Activated CD4-positive, alpha-beta T cell treated with anti-CD3 and anti-CD28 coated beads, Interleukin-2, amount 10 ng/mL, durations not matched to agents 7 days and 5 days (primary cell): ENCODE data around the gene BSND. TPM values are rescaled to one million over a fixed set of nuclear protein-coding genes. Genes with fewer than 3 reads are reported as not detected.

Experiments
- CTCF ChIA-PET: fragments of 350-600 bp; sonication (Branson Sonifier 250); formaldehyde crosslinking; loops from one replicate; lab custom pipeline; 2021; ENCODE audit warnings: antibody characterized with exemption; lab: Charles Lee
- POLR2A ChIA-PET: fragments of 350-600 bp; sonication (Branson Sonifier 250); formaldehyde crosslinking; loops from one replicate; lab custom pipeline; 2021; ENCODE audit warnings: antibody characterized with exemption; lab: Charles Lee
- DNase-seq: peaks from one replicate; pipeline ENCODE4 v3.0.0-alpha.2; 2020
- H3K27ac Mint-ChIP-seq: one replicate; pipeline ENCODE4 v1.8.0; 2021; ENCODE audit warnings: mild to moderate bottlenecking, moderate library complexity, mixed read lengths
- H3K27me3 Mint-ChIP-seq: one replicate; pipeline ENCODE4 v1.8.0; 2021; ENCODE audit warnings: mixed read lengths
- H3K36me3 Mint-ChIP-seq: one replicate; pipeline ENCODE4 v1.8.0; 2021; ENCODE audit warnings: low read depth, mixed read lengths
- H3K4me1 Mint-ChIP-seq: one replicate; pipeline ENCODE4 v1.8.0; 2021; ENCODE audit warnings: mixed read lengths
- H3K4me3 Mint-ChIP-seq: one replicate; pipeline ENCODE4 v1.8.0; 2021; ENCODE audit warnings: mild to moderate bottlenecking, moderate library complexity, mixed read lengths
- H3K9me3 Mint-ChIP-seq: one replicate; pipeline ENCODE4 v1.8.0; 2021; ENCODE audit warnings: mixed read lengths
- total RNA-seq, 2 experiments: library from RNA; stranded (reverse); gene quantifications; one replicate each; pipeline ENCODE4 v1.2.3, GENCODE V29; 2021

BSND gene
- total RNA-seq, 2 experiments from 2014 or later = 0.05 TPM; not detected in 1

GRCh38 chr1:55048453-55049270, 49.9 kb downstream of the BSND start:
- H3K27ac Mint-ChIP-seq = no peak overlapping the region
- no peaks in the 10 kb centered on the region for H3K36me3 Mint-ChIP-seq
- CTCF ChIA-PET = no interaction called here
- DNase-seq = no peak
- H3K9me3 Mint-ChIP-seq = no peaks in the 10 kb centered on the region
- no peaks in the 10 kb centered on the region for H3K27me3 Mint-ChIP-seq
- no peak overlapping the region for H3K4me3 Mint-ChIP-seq
- POLR2A ChIA-PET = no interaction called here
- H3K4me1 Mint-ChIP-seq = no peaks in the 10 kb centered on the region

DNA sequence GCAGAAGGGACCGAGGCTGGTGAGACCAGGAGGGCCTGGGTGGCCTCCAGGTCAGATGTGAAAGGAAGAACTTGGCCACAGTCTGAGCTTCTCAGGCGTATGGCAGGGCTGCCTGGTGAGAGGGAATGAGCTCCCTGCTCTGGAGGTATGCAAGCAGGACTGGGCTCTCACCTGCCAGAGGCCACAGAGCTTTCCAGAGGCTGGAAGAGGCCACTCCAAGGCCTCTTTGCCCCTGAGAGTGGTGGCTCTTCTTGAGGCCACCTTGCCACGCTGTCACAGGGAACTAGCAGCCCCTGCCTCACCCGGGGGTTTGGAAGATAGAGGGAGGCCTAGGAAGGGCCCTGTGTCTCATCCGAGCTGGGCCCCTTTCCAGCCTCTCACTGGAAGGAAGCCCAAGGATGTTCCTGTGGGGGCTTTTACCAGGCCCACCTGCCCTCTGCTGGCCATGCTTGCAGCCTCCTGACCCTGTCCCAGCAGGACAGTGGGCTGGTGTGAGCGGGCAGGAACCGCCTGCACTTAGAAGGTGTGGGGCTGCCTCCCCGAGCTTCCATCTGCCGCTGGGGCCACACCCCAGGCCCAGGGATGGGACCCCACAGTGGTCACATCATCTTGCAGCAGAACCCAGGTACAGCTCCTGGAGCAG, 50.7 kb downstream of the BSND start:
- DNase-seq = no peak
- H3K4me1 Mint-ChIP-seq = no peaks in the 10 kb centered on the region
- ChIA-PET POLR2A (no interaction called here), CTCF (interaction anchor here (1.6 kb wide), 1 partner anchor 10 kb away, joined by 5 read pairs; no protein-coding TSS in a partner anchor)
- H3K36me3 Mint-ChIP-seq = no peaks in the 10 kb centered on the region
- H3K27me3 Mint-ChIP-seq = no peaks in the 10 kb centered on the region
- no peaks in the 10 kb centered on the region for H3K9me3 Mint-ChIP-seq
- H3K27ac Mint-ChIP-seq = no peak overlapping the region
- no peak overlapping the region for H3K4me3 Mint-ChIP-seq

- ChIA-PET POLR2A (no interaction called here), CTCF (interaction anchor here (1.6 kb wide), 1 partner anchor 10 kb away, joined by 5 read pairs; no protein-coding TSS in a partner anchor)
- Mint-ChIP-seq H3K27me3 (no peaks in the 10 kb centered on the region), H3K4me1 (no peaks in the 10 kb centered on the region), H3K27ac (no peak overlapping the region), H3K4me3 (no peak overlapping the region), H3K36me3 (no peaks in the 10 kb centered on the region), H3K9me3 (no peaks in the 10 kb centered on the region)
- no peak for DNase-seq
Observed at GRCh38 chr1:55049914-55050278, 51.2 kb downstream of the BSND start.

- H3K36me3 Mint-ChIP-seq = no peaks in the 10 kb centered on the region
- H3K27me3 Mint-ChIP-seq = no peaks in the 10 kb centered on the region
- H3K27ac Mint-ChIP-seq = no peak overlapping the region
- no peaks in the 10 kb centered on the region for H3K4me1 Mint-ChIP-seq
- no peak for DNase-seq
- no peak overlapping the region for H3K4me3 Mint-ChIP-seq
- ChIA-PET CTCF (interaction anchor here (1.6 kb wide), 1 partner anchor 9 kb away, joined by 5 read pairs; no protein-coding TSS in a partner anchor), POLR2A (no interaction called here)
- no peaks in the 10 kb centered on the region for H3K9me3 Mint-ChIP-seq
Observed at GRCh38 chr1:55050283-55050682, 51.5 kb downstream of the BSND start.

DNA sequence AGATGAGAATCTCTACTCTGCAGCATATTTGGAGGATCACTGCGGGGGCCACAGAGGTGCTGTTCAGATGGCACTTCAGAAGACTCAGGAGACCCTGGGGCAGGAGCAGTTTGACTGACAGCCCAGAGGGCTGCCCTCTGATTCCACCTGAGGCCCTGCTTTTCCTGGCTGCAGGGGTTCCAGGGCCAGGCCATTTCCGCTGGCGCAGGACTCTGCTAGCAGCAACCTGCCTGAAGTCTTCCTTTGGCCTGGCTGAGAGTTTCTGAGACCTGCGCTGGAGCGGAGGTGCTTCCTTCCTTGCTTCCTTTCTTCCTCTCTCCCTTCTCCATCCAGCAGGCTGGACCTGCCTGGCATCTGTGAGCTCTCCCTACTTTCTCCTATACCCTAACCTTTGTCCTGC, 52.4 kb downstream of the BSND start:
- CTCF ChIA-PET = no interaction called here
- H3K4me3 Mint-ChIP-seq = no peak overlapping the region

GRCh38 chr1:55051621-55052020, 52.9 kb downstream of the BSND start:
- no peak overlapping the region for H3K4me3 Mint-ChIP-seq
- no peaks in the 10 kb centered on the region for H3K36me3 Mint-ChIP-seq
- no peaks in the 10 kb centered on the region for H3K27me3 Mint-ChIP-seq
- POLR2A ChIA-PET = no interaction called here
- DNase-seq = no peak
- no peaks in the 10 kb centered on the region for H3K9me3 Mint-ChIP-seq
- CTCF ChIA-PET = no interaction called here
- H3K27ac Mint-ChIP-seq = no peak overlapping the region
- H3K4me1 Mint-ChIP-seq = no peaks in the 10 kb centered on the region

More for the DNA sequence above, 52.4 kb downstream of the BSND start:
- Mint-ChIP-seq H3K4me1 (no peaks in the 10 kb centered on the region), H3K27ac (no peak overlapping the region), H3K27me3 (no peaks in the 10 kb centered on the region), H3K9me3 (no peaks in the 10 kb centered on the region), H3K36me3 (no peaks in the 10 kb centered on the region)
- POLR2A ChIA-PET = no interaction called here
- DNase-seq = no peak

- POLR2A ChIA-PET = no interaction called here
- CTCF ChIA-PET = no interaction called here
- Mint-ChIP-seq H3K27me3 (no peaks in the 10 kb centered on the region), H3K4me1 (no peaks in the 10 kb centered on the region), H3K4me3 (no peak overlapping the region), H3K9me3 (no peaks in the 10 kb centered on the region), H3K36me3 (no peaks in the 10 kb centered on the region), H3K27ac (no peak overlapping the region)
- DNase-seq = no peak
Observed at GRCh38 chr1:55052221-55053142, 53.7 kb downstream of the BSND start.

DNA sequence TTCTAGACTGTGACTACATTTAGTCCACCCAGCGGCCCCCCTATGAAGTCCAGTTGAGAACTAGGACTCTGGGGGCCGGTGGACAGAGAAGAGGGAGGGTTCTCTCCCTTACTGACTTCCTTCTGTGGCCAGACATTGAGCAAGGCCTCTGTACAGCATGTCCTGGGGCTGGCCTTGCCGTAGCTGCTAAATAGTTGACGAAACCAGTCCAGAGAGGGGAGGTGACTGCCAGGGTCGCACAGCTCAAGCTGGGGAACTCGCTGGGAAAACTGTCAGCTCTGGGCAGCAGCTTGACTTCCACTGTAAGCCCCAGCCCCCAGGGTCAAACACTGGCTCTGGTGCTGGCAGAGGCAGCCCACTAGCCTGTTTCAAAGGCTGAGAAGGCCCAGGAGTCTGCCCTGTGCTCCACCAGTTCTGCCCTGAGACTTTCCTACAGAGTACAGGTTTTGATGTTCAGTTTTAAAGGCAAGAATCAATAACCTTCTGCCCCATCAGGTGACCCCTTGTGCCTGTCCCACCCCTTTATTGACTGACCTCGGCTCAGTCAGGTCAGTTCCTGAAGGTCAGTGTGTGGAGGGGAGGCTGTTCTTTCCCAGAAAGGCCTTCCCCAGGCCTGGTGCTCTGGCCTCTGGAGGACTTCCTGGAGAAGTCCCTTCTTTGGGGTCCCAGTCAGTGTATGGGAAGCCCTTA, 54.7 kb downstream of the BSND start:
- H3K9me3 Mint-ChIP-seq = no peaks in the 10 kb centered on the region
- DNase-seq = no peak
- no peak overlapping the region for H3K27ac Mint-ChIP-seq
- no peaks in the 10 kb centered on the region for H3K4me1 Mint-ChIP-seq
- CTCF ChIA-PET = no interaction called here
- H3K4me3 Mint-ChIP-seq = no peak overlapping the region
- POLR2A ChIA-PET = no interaction called here
- H3K36me3 Mint-ChIP-seq = no peaks in the 10 kb centered on the region
- no peaks in the 10 kb centered on the region for H3K27me3 Mint-ChIP-seq

GRCh38 chr1:55054396-55054795, 55.7 kb downstream of the BSND start:
- DNase-seq = no peak
- ChIA-PET CTCF (interaction anchor here (1.0 to 1.1 kb wide), 2 partner anchors 10 to 17 kb away, joined by 3 to 4 read pairs; no protein-coding TSS in a partner anchor), POLR2A (no interaction called here)
- Mint-ChIP-seq H3K4me1 (no peaks in the 10 kb centered on the region), H3K4me3 (no peak overlapping the region), H3K27me3 (no peaks in the 10 kb centered on the region), H3K27ac (no peak overlapping the region), H3K9me3 (no peaks in the 10 kb centered on the region), H3K36me3 (no peaks in the 10 kb centered on the region)

GRCh38 chr1:55055084-55055882, 56.5 kb downstream of the BSND start:
- POLR2A ChIA-PET = no interaction called here
- no peak overlapping the region for H3K27ac Mint-ChIP-seq
- CTCF ChIA-PET = interaction anchor here (1.0 to 1.1 kb wide), 2 partner anchors 11 to 18 kb away, joined by 3 to 4 read pairs; no protein-coding TSS in a partner anchor
- DNase-seq = no peak
- H3K4me1 Mint-ChIP-seq = peaks cover 3% of the 10 kb centered on the region
- no peaks in the 10 kb centered on the region for H3K27me3 Mint-ChIP-seq
- no peaks in the 10 kb centered on the region for H3K36me3 Mint-ChIP-seq
- no peaks in the 10 kb centered on the region for H3K9me3 Mint-ChIP-seq
- no peak overlapping the region for H3K4me3 Mint-ChIP-seq

GRCh38 chr1:55055951-55056631, 57.4 kb downstream of the BSND start:
- Mint-ChIP-seq H3K9me3 (no peaks in the 10 kb centered on the region), H3K27me3 (no peaks in the 10 kb centered on the region), H3K27ac (no peak overlapping the region), H3K4me1 (peaks cover 11% of the 10 kb centered on the region), H3K36me3 (no peaks in the 10 kb centered on the region), H3K4me3 (no peak overlapping the region)
- ChIA-PET POLR2A (no interaction called here), CTCF (no interaction called here)
- no peak for DNase-seq
